Smooth muscle cell of the brain vasculature (primary cell): Measurements from ENCODE around the gene LPO.

Source experiments
- DNase-seq: peaks from one replicate; pipeline ENCODE4 v3.0.0-alpha.2; 2012; ENCODE audit warnings: low read depth, low spot score

Gene LPO

GRCh38 chr17:58229384-58229783, 9.0 kb upstream of the LPO start:
- no peak for DNase-seq

DNA sequence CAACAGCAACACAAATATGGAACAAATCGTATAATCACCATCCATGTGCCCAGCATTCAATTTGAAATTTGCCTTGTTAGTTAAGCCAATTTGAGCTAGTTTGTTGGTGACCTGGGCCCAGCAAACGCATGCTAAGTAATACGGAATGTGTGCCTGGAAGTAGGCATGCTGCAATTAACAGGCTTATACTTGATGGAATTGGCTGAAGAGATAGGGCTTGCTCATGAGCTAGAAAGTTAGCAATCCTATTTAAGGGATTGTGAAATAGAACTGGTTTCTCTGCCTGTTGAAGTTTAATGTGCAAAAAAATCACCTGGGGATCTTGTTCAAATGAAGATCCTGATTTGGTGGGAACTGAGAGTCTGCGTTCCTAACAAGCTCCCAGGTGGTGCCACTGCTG, 8.5 kb upstream of the LPO start:
- DNase-seq = no peak

DNA sequence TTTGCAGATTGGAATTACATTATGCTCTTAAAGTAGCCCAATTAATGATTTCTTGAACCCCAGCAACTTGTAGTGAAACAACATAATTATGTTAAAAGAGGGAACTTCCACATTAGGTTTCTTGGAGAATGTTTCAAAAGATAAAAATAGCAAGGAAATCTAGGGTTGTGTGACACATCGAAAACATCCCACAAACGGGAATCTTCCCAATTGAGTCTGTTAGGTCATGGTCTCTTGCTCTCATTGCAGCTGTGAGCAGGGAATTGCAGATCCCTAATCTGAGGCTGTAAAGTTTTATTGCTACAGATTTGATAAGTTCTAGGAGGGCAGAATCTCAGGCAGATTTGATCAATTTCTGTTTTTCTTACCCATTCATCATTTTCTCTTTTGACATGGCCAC, 6.7 kb upstream of the LPO start:
- no peak for DNase-seq

DNA sequence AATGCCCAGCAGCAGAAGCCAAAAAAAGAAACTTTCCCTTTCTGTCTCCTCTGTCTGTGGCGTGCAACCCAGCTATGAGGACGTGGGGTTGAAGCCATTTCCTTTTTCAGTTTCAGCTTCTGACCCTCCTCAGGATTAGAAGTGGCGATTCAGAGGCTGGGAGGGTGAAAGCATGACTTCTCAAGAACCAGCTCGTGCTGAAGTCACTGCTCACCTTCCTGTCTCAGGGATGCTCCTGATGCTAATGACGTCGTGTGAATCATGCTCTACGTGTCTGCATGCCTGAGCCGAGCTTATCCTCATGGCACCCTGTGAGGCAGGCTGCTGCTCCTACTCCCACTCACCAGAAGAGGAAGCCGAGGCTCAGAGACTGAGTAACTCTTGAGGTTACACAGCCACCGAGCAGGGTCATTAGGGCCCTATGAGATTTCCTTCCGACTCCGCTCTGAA, 5.7 kb upstream of the LPO start:
- DNase-seq = no peak

DNA sequence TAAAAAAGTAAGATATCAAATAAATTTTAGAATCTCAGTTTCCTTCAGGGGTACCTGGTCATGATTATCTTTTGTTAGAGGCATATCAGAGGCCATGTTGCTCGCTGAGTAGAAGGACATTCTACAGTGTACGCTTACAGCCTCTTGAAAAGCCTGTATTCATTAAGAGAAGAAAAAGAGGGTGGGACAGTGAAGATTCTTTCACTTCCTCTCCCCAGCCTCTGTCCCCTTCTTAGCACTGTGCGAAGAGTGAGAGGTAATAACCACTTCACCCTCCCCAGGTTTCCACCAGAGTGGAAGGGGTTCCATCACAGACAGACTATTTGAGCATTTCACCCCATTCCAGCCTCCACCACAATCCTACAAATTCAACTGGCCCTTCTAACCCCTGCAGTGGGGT, 4.8 kb upstream of the LPO start:
- DNase-seq = no peak

- DNase-seq = no peak
Measured at GRCh38 chr17:58234512-58234911, 3.9 kb upstream of the LPO start.

- no peak for DNase-seq
Measured at GRCh38 chr17:58235821-58236220, 2.6 kb upstream of the LPO start.

DNA sequence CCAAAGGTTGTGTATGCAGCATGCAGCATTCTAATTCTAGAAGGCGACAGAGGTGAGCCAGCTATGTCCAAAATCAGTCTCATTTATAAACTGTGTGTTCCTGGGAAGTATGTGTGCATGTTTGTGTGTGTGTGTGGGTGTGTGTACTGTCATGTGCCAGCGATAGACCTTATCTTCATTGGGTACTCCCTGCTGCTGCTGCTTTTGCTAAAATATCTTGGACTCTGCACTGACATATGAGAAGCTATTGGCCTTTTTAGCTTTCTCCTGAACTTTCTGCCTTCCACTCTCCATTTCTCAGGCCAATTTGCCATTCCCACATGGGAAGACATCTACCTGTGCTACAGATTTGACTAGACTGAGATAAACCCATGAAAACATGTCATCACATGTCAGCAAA, 2.0 kb upstream of the LPO start:
- DNase-seq = no peak

- DNase-seq = no peak
Measured at GRCh38 chr17:58239987-58240386, 1.6 kb downstream of the LPO start.

GRCh38 chr17:58242171-58242784, 3.9 kb downstream of the LPO start:
- DNase-seq = no peak

GRCh38 chr17:58244963-58245362, 6.6 kb downstream of the LPO start:
- DNase-seq = no peak

- no peak for DNase-seq
Measured at GRCh38 chr17:58245428-58246103, 7.2 kb downstream of the LPO start.

- no peak for DNase-seq
Measured at GRCh38 chr17:58246104-58246740, 7.8 kb downstream of the LPO start.

GRCh38 chr17:58246781-58247180, 8.4 kb downstream of the LPO start:
- DNase-seq = no peak

DNA sequence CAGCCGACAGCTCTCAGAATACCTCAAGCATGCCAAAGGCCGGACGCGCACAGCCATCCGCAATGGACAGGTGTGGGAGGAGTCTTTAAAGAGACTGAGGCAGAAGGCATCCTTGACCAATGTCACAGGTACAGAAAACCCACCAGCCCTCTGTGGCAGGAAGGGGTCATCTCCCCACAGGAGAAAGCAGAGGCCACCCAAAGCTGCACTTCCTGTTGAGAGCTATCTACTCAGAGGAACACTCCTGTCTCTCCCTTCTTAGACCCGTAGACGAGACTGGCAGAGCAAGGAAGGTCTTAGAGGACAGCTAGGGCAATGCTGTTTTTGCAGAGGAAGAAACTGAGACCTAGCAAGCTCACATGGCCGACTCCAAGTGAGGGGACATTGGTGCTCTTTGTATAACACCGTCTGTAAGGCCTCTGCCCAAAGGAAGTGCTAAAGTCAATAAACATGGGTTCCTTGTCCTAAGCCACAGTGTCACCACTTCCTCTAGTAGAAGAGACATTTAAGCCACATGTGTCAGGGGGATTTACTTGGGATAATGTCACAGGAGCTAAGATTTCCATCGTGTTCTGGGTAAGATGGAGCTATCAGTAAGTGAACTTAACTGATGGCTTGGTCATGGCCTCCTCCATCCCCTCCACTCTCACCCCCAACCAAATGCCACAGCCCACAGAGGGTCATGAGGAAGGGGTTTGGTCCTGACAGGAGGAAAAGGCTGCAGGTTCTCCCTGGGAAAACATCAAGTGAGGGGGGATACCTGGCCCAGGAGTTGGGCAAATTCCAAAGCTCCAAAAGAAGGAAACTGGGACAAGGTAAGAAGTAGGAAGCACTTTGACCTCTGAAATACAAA, 9.4 kb downstream of the LPO start:
- DNase-seq = no peak

DNA sequence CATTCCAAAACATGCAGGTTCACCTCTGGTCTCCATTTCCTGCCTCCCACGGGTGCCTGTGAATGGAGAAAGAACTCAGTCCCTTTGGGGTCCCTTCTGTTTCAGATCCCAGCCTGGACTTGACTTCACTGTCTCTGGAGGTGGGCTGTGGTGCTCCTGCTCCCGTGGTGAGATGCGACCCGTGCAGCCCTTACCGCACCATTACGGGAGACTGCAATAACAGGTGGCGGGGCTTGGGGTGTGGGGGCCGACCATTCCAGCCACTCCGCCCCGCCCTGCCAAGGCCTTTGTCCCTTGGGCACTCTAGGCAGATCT, 10.5 kb downstream of the LPO start:
- DNase-seq = no peak

DNA sequence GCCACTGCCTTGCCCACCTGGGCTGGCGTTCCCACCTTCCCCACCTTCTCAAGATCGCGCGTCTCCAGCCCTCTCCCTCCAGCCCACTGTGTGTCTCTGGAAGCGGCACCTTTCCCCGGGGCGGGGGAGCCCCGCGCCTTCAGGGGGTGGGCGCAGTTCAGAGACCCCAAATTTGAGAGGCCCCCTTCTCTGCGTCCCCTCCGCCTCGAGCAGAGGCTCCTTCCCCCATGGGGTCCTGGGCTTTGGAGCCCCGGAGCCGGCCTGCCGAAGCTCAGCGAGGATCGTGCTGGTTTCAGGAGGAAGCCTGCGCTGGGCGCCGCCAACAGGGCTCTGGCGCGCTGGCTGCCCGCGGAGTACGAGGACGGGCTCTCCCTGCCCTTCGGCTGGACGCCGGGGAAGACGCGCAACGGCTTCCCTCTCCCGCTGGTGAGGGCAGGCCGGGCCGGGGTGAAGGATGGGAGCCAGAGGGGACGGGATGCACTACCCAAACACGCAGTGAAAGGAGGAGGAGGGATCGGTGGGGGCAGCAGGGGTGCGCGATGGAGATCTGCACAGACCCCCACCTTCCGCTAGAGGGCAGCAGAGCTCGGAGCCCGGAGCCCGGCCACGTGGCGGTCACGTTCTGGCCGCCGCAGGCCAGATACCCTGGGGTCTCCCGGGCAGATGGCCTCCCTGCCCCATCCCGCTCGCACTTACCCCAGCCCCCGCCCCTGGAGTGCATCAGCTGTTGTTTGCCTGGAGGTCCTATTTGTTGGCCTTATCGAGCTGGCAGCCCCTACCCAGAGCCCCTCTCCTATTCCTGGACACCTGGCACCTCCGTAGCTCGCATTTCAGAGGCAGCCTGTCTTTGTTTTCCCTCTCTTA, 11.1 kb downstream of the LPO start:
- peak; percentile 20 for DNase-seq

DNA sequence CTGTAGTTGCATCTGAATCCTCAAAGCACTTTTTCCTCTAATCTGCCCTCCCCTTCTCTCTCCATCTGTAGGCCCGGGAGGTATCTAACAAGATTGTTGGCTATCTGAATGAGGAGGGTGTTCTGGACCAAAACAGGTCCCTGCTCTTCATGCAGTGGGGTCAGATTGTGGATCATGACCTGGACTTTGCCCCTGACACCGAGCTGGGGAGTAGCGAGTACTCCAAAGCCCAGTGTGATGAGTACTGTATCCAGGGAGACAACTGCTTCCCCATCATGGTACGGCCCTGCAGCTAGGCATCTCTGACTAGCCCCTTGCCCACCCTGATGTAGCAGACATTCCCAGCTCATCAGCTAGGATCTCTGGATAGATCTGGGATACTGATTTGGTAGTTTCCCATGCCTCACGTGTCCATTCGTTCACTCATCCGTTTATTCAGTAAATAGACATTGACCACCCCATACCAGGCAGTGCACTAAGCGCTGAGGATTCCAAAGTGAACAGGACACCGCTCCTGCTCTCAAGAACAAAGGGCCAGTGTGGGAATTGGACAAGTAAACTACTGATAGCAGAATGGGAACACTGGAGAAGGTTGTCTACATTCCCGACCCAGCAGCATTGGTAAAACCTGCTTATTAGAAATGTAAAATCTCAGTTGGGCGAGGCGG, 12.1 kb downstream of the LPO start:
- no peak for DNase-seq

DNA sequence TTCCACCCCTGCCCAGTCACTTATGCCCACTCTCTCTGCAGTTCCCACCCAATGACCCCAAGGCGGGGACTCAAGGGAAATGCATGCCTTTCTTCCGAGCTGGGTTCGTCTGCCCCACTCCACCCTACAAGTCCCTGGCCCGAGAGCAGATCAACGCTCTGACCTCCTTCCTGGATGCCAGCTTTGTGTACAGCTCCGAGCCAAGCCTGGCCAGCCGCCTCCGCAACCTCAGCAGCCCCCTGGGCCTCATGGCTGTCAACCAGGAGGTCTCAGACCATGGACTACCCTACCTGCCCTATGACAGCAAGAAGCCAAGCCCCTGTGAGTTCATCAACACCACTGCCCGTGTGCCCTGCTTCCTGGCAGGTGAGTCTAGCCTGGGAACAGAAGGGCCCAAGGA, 13.8 kb downstream of the LPO start:
- DNase-seq = no peak

GRCh38 chr17:58253082-58253481, 14.7 kb downstream of the LPO start:
- no peak for DNase-seq

DNA sequence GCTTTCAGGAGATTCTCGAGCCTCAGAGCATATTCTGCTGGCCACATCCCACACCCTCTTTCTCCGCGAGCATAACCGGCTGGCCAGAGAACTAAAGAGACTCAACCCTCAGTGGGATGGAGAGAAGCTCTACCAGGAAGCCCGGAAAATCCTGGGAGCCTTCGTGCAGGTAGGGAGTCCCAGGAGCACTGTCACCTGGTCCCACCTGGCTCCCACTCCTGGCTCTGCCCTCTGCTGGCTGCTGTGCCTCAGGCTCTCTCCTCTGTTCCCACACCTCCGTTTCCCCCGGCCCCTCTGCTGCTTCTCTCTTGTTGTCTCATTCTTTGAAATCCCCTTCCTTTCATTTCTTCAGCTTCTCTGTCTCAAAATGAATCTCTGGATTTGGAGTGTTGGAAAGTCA, 16.4 kb downstream of the LPO start:
- no peak for DNase-seq
